Measurements from ENCODE around the gene CPXM1.
"Not testable (repeated sequence)": the region's sequence is repeated elsewhere in the genome, so short reads cannot be mapped to it uniquely, and the experiment has no call there.

The CPXM1 gene

GRCh38 chr20:2838847-2839671 is 38.6 kb upstream of the CPXM1 start:
- Histone ChIP-seq H3K4me3 (0 out of 20 replicates have a peak overlapping the region, but pooled peaks of 3 of the 10 experiments have one; percentile 1 to 27 (median 18)), H3K27me3 (no peaks in the 10 kb centered on the region), H3K27ac (peak overlapping the region in 6 of 11 experiments; percentile 32 to 97 (median 49); a peak in 7 of 22 replicates), H4K20me1 (peaks cover 0 to 6% (median 0%) of the 10 kb centered on the region in 11 experiments; a peak in 4 of 22 replicates), H3K36me3 (peaks cover 0 to 10% (median 0%) of the 10 kb centered on the region in 11 experiments; a peak in 5 of 22 replicates), H3K4me1 (peaks cover 39 to 55% (median 42%) of the 10 kb centered on the region in 10 experiments), H3K9ac (peak overlapping the region in 4 of 11 experiments; percentile 17 to 52 (median 46); a peak in 6 of 22 replicates), H3K4me2 (peak overlapping the region; percentile 85 to 95 (median 89)), H3K9me3 (replicated peaks in 1 of 11) (no peaks in the 10 kb centered on the region)
- TF ChIP-seq Cebpa-rat (IDR thresholded peaks at IDR 0.05) = no peak

GRCh38 chr20:2838170-2838797 is 37.9 kb upstream of the CPXM1 start:
- Histone ChIP-seq H3K9me3 (replicated peaks in 1 of 11) (no peaks in the 10 kb centered on the region), H3K4me2 (peak overlapping the region; percentile 68 to 95 (median 88)), H3K9ac (peak overlapping the region in 4 of 11 experiments; percentile 17 to 52 (median 46); a peak in 9 of 22 replicates), H3K27ac (peak overlapping the region in 5 of 11 experiments; percentile 32 to 55 (median 45); a peak in 7 of 22 replicates), H3K4me3 (peak overlapping the region in 3 of 10 experiments; percentile 1 to 27 (median 18); a peak in 1 of 20 replicates), H3K36me3 (peaks cover 0 to 3% (median 0%) of the 10 kb centered on the region in 11 experiments; a peak in 5 of 22 replicates), H3K4me1 (peaks cover 39 to 63% (median 42%) of the 10 kb centered on the region in 10 experiments), H3K27me3 (no peaks in the 10 kb centered on the region), H4K20me1 (no peaks in the 10 kb centered on the region; a peak in 2 of 22 replicates)
- no peak for TF ChIP-seq Cebpa-rat (IDR thresholded peaks at IDR 0.05)

- peaks cover 40 to 71% (median 45%) of the 10 kb centered on the region in 10 experiments for H3K4me1 ChIP-seq
- no peak for TF ChIP-seq Cebpa-rat (IDR thresholded peaks at IDR 0.05)
- peak overlapping the region; percentile 68 to 95 (median 88) for H3K4me2 ChIP-seq
- no peaks in the 10 kb centered on the region for H3K27me3 ChIP-seq
- peak overlapping the region in 2 of 11 experiments; percentile 15 to 53; a peak in 1 of 22 replicates for H3K27ac ChIP-seq
- H3K4me3 ChIP-seq = no peak overlapping the region
- no peaks in the 10 kb centered on the region for H4K20me1 ChIP-seq
- H3K36me3 ChIP-seq = no peaks in the 10 kb centered on the region; a peak in 4 of 22 replicates
- no peak overlapping the region for H3K9ac ChIP-seq
- H3K9me3 ChIP-seq (replicated peaks in 1 of 11) = no peaks in the 10 kb centered on the region
Observed at GRCh38 chr20:2837221-2837960, 37.0 kb upstream of the CPXM1 start.

- Histone ChIP-seq H3K4me1 (peaks cover 31 to 73% (median 47%) of the 10 kb centered on the region in 10 experiments), H3K27me3 (no peaks in the 10 kb centered on the region), H3K9ac (no peak overlapping the region), H3K27ac (no peak overlapping the region), H3K36me3 (no peaks in the 10 kb centered on the region; a peak in 4 of 22 replicates), H3K4me2 (no peak overlapping the region), H3K4me3 (no peak overlapping the region), H4K20me1 (no peaks in the 10 kb centered on the region), H3K9me3 (replicated peaks in 1 of 11) (no peaks in the 10 kb centered on the region)
- TF ChIP-seq Cebpa-rat (IDR thresholded peaks at IDR 0.05) = no peak
Observed at GRCh38 chr20:2836035-2836434, 35.6 kb upstream of the CPXM1 start.

- no peaks in the 10 kb centered on the region for H4K20me1 ChIP-seq
- peaks cover 31 to 73% (median 47%) of the 10 kb centered on the region in 10 experiments for H3K4me1 ChIP-seq
- no peaks in the 10 kb centered on the region for H3K9me3 ChIP-seq (replicated peaks in 1 of 11)
- H3K27me3 ChIP-seq = no peaks in the 10 kb centered on the region
- no peak overlapping the region for H3K4me3 ChIP-seq
- no peak overlapping the region for H3K27ac ChIP-seq
- no peak overlapping the region for H3K9ac ChIP-seq
- H3K4me2 ChIP-seq = peak overlapping the region in 1 of 11 experiments; percentile 32; a peak in 1 of 22 replicates
- no peaks in the 10 kb centered on the region; a peak in 4 of 22 replicates for H3K36me3 ChIP-seq
- no peak for TF ChIP-seq Cebpa-rat (IDR thresholded peaks at IDR 0.05)
Observed at GRCh38 chr20:2835331-2835796, 34.9 kb upstream of the CPXM1 start.

- Histone ChIP-seq H3K36me3 (no peaks in the 10 kb centered on the region; a peak in 4 of 22 replicates), H3K4me3 (no peak overlapping the region), H4K20me1 (no peaks in the 10 kb centered on the region)
Observed at GRCh38 chr20:2834401-2835110, 34.1 kb upstream of the CPXM1 start.

GRCh38 chr20:2833761-2834160 is 33.3 kb upstream of the CPXM1 start:
- peak overlapping the region in 1 of 11 experiments; percentile 1; a peak in 1 of 22 replicates for H3K9ac ChIP-seq
- H3K4me1 ChIP-seq = peaks cover 15 to 59% (median 31%) of the 10 kb centered on the region in 10 experiments
- no peak overlapping the region for H3K4me3 ChIP-seq
- H3K9me3 ChIP-seq (replicated peaks in 1 of 11) = no peaks in the 10 kb centered on the region
- H3K4me2 ChIP-seq = peak overlapping the region in 2 of 11 experiments; percentile 45 to 46; a peak in 4 of 22 replicates
- no peaks in the 10 kb centered on the region; a peak in 4 of 22 replicates for H3K36me3 ChIP-seq
- no peak for TF ChIP-seq Cebpa-rat (IDR thresholded peaks at IDR 0.05)
- no peak overlapping the region for H3K27ac ChIP-seq
- H3K27me3 ChIP-seq = no peaks in the 10 kb centered on the region
- no peaks in the 10 kb centered on the region for H4K20me1 ChIP-seq

More at GRCh38 chr20:2834401-2835110, 34.1 kb upstream of the CPXM1 start:
- Histone ChIP-seq H3K27ac (no peak overlapping the region), H3K4me1 (peaks cover 23 to 67% (median 38%) of the 10 kb centered on the region in 10 experiments), H3K9me3 (replicated peaks in 1 of 11) (no peaks in the 10 kb centered on the region), H3K27me3 (no peaks in the 10 kb centered on the region), H3K4me2 (peak overlapping the region in 2 of 11 experiments; percentile 45 to 46; a peak in 4 of 22 replicates), H3K9ac (no peak overlapping the region)
- TF ChIP-seq Cebpa-rat (IDR thresholded peaks at IDR 0.05) = no peak

GRCh38 chr20:2831206-2831605 is 30.8 kb upstream of the CPXM1 start:
- H3K9ac ChIP-seq; H4K20me1 ChIP-seq; H3K4me3 ChIP-seq; H3K27me3 ChIP-seq; H3K36me3 ChIP-seq; H3K9me3 ChIP-seq (replicated peaks in 1 of 11): not testable (repeated sequence)
- Histone ChIP-seq H3K4me2 (peak overlapping the region in 5 of 11 experiments; percentile 49 to 76 (median 65); a peak in 11 of 22 replicates), H3K27ac (peak overlapping the region in 1 of 11 experiments; percentile 51; a peak in 1 of 22 replicates), H3K4me1 (peaks cover 11 to 53% (median 25%) of the 10 kb centered on the region in 10 experiments)
